Cardiac fibroblast (primary cell): Measurements from ENCODE around the gene RPS6KC1.
"Not testable (repeated sequence)": the region's sequence is repeated elsewhere in the genome, so short reads cannot be mapped to it uniquely, and the experiment has no call there.

Experiments
- DNase-seq, 2 donors: peaks; one replicate each; pipeline versions ENCODE4 v3.0.0 to v3.0.0-alpha.2; 2010; ENCODE audit warnings: low read depth in 2 of 2
- H3K4me3 ChIP-seq, 2 donors: replicated peaks in 1 of 2; 1 replicate in 1 of 2; 2 replicates in 1 of 2; pipeline ENCODE4 v1.5.1; 2011; ENCODE audit warnings: low read depth in 2 of 2, low read length in 2 of 2, mild to moderate bottlenecking in 2 of 2, moderate library complexity in 1 of 2
- TF ChIP-seq, protein P1 (sequence below): IDR thresholded peaks from one replicate; pipeline ENCODE4 v1.5.1; 2011; ENCODE audit warnings: low read depth, mild to moderate bottlenecking, low read length, inconsistent platforms

The RPS6KC1 gene

DNA sequence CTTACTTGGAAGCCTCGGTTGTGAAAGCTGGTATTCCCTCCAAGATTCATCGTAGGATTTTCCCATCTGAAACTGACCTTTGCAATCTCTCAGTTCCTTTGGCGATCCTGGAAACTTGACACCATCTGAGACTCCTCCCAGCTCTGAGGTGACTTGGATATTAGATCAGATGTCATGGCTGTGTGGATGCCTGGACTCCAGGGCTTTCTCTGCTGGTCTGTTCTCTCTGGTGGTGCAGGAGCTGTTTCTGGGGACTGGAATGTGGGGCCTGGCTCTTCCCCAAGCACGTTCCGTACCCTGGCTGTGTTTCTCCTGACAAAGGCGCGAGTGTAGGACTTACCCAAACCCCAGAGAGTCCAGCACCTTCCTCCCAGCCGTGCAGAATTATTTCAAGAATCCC lies 252.2 kb downstream of the RPS6KC1 start:
- TF ChIP-seq, protein P1, sequence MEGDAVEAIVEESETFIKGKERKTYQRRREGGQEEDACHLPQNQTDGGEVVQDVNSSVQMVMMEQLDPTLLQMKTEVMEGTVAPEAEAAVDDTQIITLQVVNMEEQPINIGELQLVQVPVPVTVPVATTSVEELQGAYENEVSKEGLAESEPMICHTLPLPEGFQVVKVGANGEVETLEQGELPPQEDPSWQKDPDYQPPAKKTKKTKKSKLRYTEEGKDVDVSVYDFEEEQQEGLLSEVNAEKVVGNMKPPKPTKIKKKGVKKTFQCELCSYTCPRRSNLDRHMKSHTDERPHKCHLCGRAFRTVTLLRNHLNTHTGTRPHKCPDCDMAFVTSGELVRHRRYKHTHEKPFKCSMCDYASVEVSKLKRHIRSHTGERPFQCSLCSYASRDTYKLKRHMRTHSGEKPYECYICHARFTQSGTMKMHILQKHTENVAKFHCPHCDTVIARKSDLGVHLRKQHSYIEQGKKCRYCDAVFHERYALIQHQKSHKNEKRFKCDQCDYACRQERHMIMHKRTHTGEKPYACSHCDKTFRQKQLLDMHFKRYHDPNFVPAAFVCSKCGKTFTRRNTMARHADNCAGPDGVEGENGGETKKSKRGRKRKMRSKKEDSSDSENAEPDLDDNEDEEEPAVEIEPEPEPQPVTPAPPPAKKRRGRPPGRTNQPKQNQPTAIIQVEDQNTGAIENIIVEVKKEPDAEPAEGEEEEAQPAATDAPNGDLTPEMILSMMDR, result no peak
- peak in 1 of 2 donors; percentile 21 for DNase-seq
- no peak overlapping the region for H3K4me3 ChIP-seq

- DNase-seq, result no peak
- TF ChIP-seq, protein P1, result no peak
- no peak overlapping the region for H3K4me3 ChIP-seq
These were observed 264.5 kb downstream of the RPS6KC1 start for GRCh38 chr1:213315571-213315970.

GRCh38 chr1:213318458-213318857 lies 267.4 kb downstream of the RPS6KC1 start:
- not testable (repeated sequence) for DNase-seq, H3K4me3 ChIP-seq

DNA sequence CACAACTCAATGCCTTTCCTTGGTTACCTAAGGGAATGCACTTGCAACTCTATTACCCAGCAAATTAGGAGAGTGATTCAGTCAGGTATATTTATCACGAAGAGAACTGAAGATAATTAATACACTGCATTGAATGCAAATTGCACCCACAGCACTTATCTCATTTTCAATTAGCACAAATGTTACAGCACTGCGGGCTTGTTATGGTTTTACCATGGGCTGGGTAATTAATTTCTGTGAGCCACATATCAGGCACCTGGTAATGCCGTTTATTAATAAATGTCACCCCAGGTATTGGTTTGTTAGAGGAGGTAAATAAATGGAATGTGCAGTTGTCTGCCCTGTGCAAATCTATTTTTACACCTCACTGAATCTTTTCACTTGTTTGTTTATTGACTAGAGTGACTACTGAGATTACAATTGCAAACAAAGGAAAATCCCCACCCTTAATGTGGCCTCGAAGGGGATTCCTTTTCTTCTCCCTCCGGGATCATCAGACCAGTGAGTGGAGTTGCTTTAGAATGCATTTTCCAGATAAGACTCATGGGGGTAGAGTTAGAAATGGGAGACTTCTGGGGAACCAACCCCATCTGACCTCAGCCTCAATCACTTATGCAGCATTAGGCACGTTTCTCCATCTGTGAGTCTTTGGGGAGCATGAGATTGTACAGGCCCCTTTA lies 269.3 kb downstream of the RPS6KC1 start:
- TF ChIP-seq, protein P1, result no peak
- DNase-seq, result no peak
- H3K4me3 ChIP-seq, result no peak overlapping the region
